K562 (cell line): Measurements from ENCODE around the gene FPGS. TPM values are rescaled to one million over a fixed set of nuclear protein-coding genes. Genes with fewer than 3 reads are reported as not detected.

Experiments used
- ATAC-seq: fragments of 200-7000 bp; cut with Tn5 transposase; 3 replicates; pipeline ENCODE4 v1.9.1; 2020; ENCODE audit warnings: moderate library complexity
- BruUV-seq: library from RNA; stranded (reverse); fragments of 400-500 nt; replicated peaks from 2 replicates; lab custom pipeline; 2021; lab: Mats Ljungman, UMichigan
- CTCF ChIA-PET: fragments of 300-600 bp; formaldehyde crosslinking; extraction: SDS; loops from one replicate; lab custom pipeline; 2021; ENCODE audit warnings: low intra/inter-chr PET ratio; lab: Yijun Ruan, JAX
- POLR2A ChIA-PET: fragments of 300-600, 350-650 bp; sonication (Branson Sonifier 250); formaldehyde crosslinking; extraction: SDS; loops from one replicate; lab custom pipeline; 2021; ENCODE audit warnings: antibody characterized with exemption, inconsistent platforms; lab: Yijun Ruan, JAX
- DNase-seq, 4 experiments: peaks; one replicate each; pipeline versions ENCODE4 v3.0.0 to v3.0.0-alpha.2; 2011 to 2018; ENCODE audit warnings: low spot score in 3 of 4, mixed read lengths in 3 of 4; ENCODE audit errors: extremely low read depth in 1 of 4
- FAIRE-seq: peaks from 2 replicates; lab custom pipeline; 2011; peaks lifted over from hg19 to GRCh38; lab: Jason Lieb, UNC
- H2AFZ ChIP-seq: 2 replicates; pipeline ENCODE4 v1.6.0; 2011; ENCODE audit warnings: low read depth, low read length, control low read depth, inconsistent platforms
- H3K27ac ChIP-seq: fragments of 200-600 bp; 3 replicates; pipeline ENCODE4 v1.8.0; 2011; ENCODE audit warnings: low read depth, mild to moderate bottlenecking, control low read depth, inconsistent platforms, low read length, moderate library complexity, mixed read lengths; ENCODE audit errors: extremely low read depth
- H3K27me3 ChIP-seq, 2 experiments: fragments of 300-600 bp in 1 of 2; 2 replicates in 1 of 2; 3 replicates in 1 of 2; pipeline versions ENCODE4 v1.6.0 to v1.8.0; 2011; ENCODE audit warnings: inconsistent platforms in 2 of 2, low read length in 2 of 2, mild to moderate bottlenecking in 1 of 2, mixed read lengths in 1 of 2, moderate library complexity in 1 of 2; ENCODE audit not compliant: control insufficient read depth in 2 of 2, insufficient read depth in 2 of 2
- H3K36me3 ChIP-seq: fragments of 300-600 bp; 3 replicates; pipeline ENCODE4 v1.8.0; 2011; ENCODE audit warnings: mild to moderate bottlenecking, low read length, inconsistent platforms; ENCODE audit not compliant: control insufficient read depth, insufficient read depth
- H3K4me1 ChIP-seq, 2 experiments: fragments of 200-600 bp in 1 of 2; replicated peaks in 1 of 2; 2 replicates in 1 of 2; 3 replicates in 1 of 2; pipeline versions ENCODE4 v1.5.1 to v1.8.0; 2011; ENCODE audit warnings: inconsistent platforms in 2 of 2, low read length in 2 of 2, mild to moderate bottlenecking in 1 of 2, mixed read lengths in 1 of 2, moderate library complexity in 1 of 2; ENCODE audit not compliant: control insufficient read depth in 2 of 2, insufficient read depth in 2 of 2
- H3K4me2 ChIP-seq: 2 replicates; pipeline ENCODE4 v1.6.1; 2011; ENCODE audit warnings: low read length, control low read depth, inconsistent platforms, mixed read lengths; ENCODE audit not compliant: insufficient read depth
- H3K4me3 ChIP-seq: fragments of 200-600 bp; sonication (generic), shearing (Covaris generic); 2 replicates; pipeline ENCODE4 v1.5.1; 2016; ENCODE audit warnings: control low read depth, inconsistent platforms
- H3K79me2 ChIP-seq: fragments of 200-600 bp; 3 replicates; pipeline ENCODE4 v1.8.0; 2011; ENCODE audit warnings: low read length, inconsistent platforms; ENCODE audit not compliant: control insufficient read depth, insufficient read depth
- H3K9ac ChIP-seq, 2 experiments: 2 replicates each; pipeline versions ENCODE4 v1.6.0 to v1.6.1; 2011; ENCODE audit warnings: low read depth in 2 of 2, low read length in 2 of 2, control low read depth in 1 of 2, inconsistent platforms in 1 of 2, mild to moderate bottlenecking in 1 of 2, mixed read lengths in 1 of 2; ENCODE audit not compliant: insufficient read depth in 1 of 2
- H3K9me1 ChIP-seq: one replicate; pipeline ENCODE4 v1.6.0; 2011; ENCODE audit warnings: inconsistent platforms, mild to moderate bottlenecking, low read length, moderate library complexity; ENCODE audit not compliant: control insufficient read depth, insufficient read depth
- H3K9me3 ChIP-seq: replicated peaks from 2 replicates; pipeline ENCODE4 v1.5.1; 2011; ENCODE audit warnings: low read depth, low read length, inconsistent platforms; ENCODE audit not compliant: control insufficient read depth, insufficient read depth
- H4K20me1 ChIP-seq: replicated peaks from 2 replicates; pipeline ENCODE4 v1.6.1; 2011; ENCODE audit warnings: low read length, inconsistent platforms, mixed read lengths; ENCODE audit not compliant: control insufficient read depth, insufficient read depth
- ETS2 ChIP-seq: IDR thresholded peaks from 2 replicates; pipeline ENCODE4 v1.6.1; 2016; ENCODE audit warnings: borderline replicate concordance, missing genetic modification characterization, mild to moderate bottlenecking, moderate library complexity, missing compliant biosample characterization; ENCODE audit not compliant: poor library complexity, severe bottlenecking
- HNRNPH1 ChIP-seq: fragments of 200-400 bp; formaldehyde crosslinking; optimal IDR thresholded peaks from 2 replicates; pipeline ENCODE3; 2017; ENCODE audit warnings: low read depth, mild to moderate bottlenecking, low read length, moderate library complexity
- PATZ1 ChIP-seq: fragments of 250-450 bp; sonication (Bioruptor Pico); IDR thresholded peaks from 2 replicates; pipeline ENCODE4 v1.5.0; 2020; ENCODE audit warnings: mild to moderate bottlenecking, borderline replicate concordance
- SIRT6 ChIP-seq: IDR thresholded peaks from one replicate; pipeline ENCODE4 v1.6.1; 2012; ENCODE audit warnings: low read depth, mild to moderate bottlenecking, control low read depth, inconsistent platforms, low read length, moderate library complexity
- TCF7 ChIP-seq: sonication (generic); IDR thresholded peaks from 2 replicates; pipeline ENCODE4 v1.6.1; 2016; ENCODE audit warnings: antibody characterized with exemption, borderline replicate concordance
- WGBS: fragments of 100-300 bp; shearing (Covaris generic); methylation state at CpG from one replicate; pipeline ENCODE4 v1.1.6; 2016; ENCODE audit warnings: low coverage, mixed read lengths; ENCODE audit not compliant: insufficient coverage; ENCODE audit errors: missing lambda C conversion rate; 5-methylcytosine and 5-hydroxymethylcytosine counted together
- in situ Hi-C: fragments of 300-500 bp; cut with MboI; formaldehyde crosslinking; loops from 4 replicates; pipeline ENCODE4 v1.15.0; 2018; ENCODE audit warnings: inconsistent platforms, mixed read lengths
- intact Hi-C: fragments of 100-400 bp; cut with micrococcal nuclease; formaldehyde crosslinking; loops from 2 replicates; pipeline ENCODE4 v1.14.2; 2022
- polyA plus RNA-seq, 8 experiments: library from polyadenylated mRNA; depleted of rRNA in 4 of 8; stranded (reverse) in 5 of 8; unstranded in 3 of 8; fragments of >200 nt; fragmentation: Nextera tagmentation in 2 of 8; fragmentation: Illumina TruSeq in 1 of 8; extraction: Ambion mirVana in 2 of 8; extraction: Trizol in 1 of 8; gene quantifications; 2 replicates each; pipeline versions ENCODE4 v1.2.1 to v1.2.3, GENCODE V29; 2011 to 2014; ENCODE audit warnings: inconsistent platforms in 1 of 8, missing spikeins in 1 of 8
- total RNA-seq, 7 experiments: library from RNA; depleted of rRNA in 6 of 7; stranded (reverse); fragments of >200 nt in 6 of 7; fragmentation: Illumina TruSeq in 2 of 7; extraction: Trizol in 2 of 7; gene quantifications; 2 replicates each; pipeline versions ENCODE4 v1.2.1 to v1.2.3, GENCODE V29; 2011 to 2021; ENCODE audit warnings: low replicate concordance in 1 of 7
- TF ChIP-seq, protein P1 (sequence below): sonication (generic); formaldehyde crosslinking; IDR thresholded peaks from 2 replicates; pipeline ENCODE4 v1.8.0; 2023; ENCODE audit warnings: mild to moderate bottlenecking, missing genetic modification reagents

FPGS gene
- total and polyA plus RNA-seq, 9 of the 15 experiments (the other 6 are each of a cell fraction or from before 2014, with no cell fraction given): 0.84 to 86.4 (median 59.2) TPM

DNA sequence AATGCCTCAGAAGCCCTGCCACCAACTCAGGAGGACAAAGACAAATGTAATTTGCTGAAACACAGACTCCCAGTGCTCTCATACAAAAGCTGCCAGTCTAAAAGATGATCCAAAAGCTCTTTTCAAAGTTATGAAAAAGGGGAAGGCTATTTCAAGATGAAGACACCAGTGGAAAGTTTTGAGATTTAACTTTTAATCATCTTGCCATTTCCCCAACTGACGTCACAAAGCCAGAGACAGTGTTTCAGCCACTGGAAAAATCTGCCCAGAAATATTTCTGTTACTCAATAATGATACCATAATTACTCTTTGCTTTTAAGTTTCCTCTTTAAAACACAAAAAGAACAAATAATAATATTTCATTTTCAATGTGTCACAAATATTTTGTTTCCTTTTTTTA, 30.9 kb downstream of the FPGS start:
- POLR2A ChIA-PET: no interaction called here
- 18% methylated on average over 1 of the region's 1 CpG for WGBS
- H3K9ac ChIP-seq: no peak overlapping the region
- H3K27ac ChIP-seq: no peak overlapping the region
- no peaks in the 10 kb centered on the region for H3K27me3 ChIP-seq
- TF ChIP-seq, protein P1, sequence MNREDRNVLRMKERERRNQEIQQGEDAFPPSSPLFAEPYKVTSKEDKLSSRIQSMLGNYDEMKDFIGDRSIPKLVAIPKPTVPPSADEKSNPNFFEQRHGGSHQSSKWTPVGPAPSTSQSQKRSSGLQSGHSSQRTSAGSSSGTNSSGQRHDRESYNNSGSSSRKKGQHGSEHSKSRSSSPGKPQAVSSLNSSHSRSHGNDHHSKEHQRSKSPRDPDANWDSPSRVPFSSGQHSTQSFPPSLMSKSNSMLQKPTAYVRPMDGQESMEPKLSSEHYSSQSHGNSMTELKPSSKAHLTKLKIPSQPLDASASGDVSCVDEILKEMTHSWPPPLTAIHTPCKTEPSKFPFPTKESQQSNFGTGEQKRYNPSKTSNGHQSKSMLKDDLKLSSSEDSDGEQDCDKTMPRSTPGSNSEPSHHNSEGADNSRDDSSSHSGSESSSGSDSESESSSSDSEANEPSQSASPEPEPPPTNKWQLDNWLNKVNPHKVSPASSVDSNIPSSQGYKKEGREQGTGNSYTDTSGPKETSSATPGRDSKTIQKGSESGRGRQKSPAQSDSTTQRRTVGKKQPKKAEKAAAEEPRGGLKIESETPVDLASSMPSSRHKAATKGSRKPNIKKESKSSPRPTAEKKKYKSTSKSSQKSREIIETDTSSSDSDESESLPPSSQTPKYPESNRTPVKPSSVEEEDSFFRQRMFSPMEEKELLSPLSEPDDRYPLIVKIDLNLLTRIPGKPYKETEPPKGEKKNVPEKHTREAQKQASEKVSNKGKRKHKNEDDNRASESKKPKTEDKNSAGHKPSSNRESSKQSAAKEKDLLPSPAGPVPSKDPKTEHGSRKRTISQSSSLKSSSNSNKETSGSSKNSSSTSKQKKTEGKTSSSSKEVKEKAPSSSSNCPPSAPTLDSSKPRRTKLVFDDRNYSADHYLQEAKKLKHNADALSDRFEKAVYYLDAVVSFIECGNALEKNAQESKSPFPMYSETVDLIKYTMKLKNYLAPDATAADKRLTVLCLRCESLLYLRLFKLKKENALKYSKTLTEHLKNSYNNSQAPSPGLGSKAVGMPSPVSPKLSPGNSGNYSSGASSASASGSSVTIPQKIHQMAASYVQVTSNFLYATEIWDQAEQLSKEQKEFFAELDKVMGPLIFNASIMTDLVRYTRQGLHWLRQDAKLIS (CRISPR knock-in tag): no peak
- no peak for TF ChIP-seq HNRNPH1
- no peak for TF ChIP-seq TCF7
- TF ChIP-seq PATZ1: no peak
- TF ChIP-seq ETS2 (tag): no peak
- TF ChIP-seq SIRT6: no peak
- TF ChIP-seq, all 486 proteins: peak for 0
- DNase-seq (no peak), ATAC-seq (no peak), FAIRE-seq (no peak)
- CTCF ChIA-PET: no interaction called here
- no peak overlapping the region for H2AFZ ChIP-seq
- no peaks in the 10 kb centered on the region for H3K9me1 ChIP-seq
- no peak overlapping the region for H3K4me2 ChIP-seq
- no peak overlapping the region for H3K4me3 ChIP-seq
- no TSS peak for BruUV-seq
- peaks cover 8 to 22% of the 10 kb centered on the region in 2 experiments for H3K4me1 ChIP-seq
- in situ Hi-C loops: no loop called here
- no peaks in the 10 kb centered on the region for H4K20me1 ChIP-seq
- no peaks in the 10 kb centered on the region for H3K79me2 ChIP-seq
- no peaks in the 10 kb centered on the region for H3K36me3 ChIP-seq
- intact Hi-C loops: no loop called here
- no peaks in the 10 kb centered on the region for H3K9me3 ChIP-seq
